ENCODE measurements around the gene TBC1D22B.
"Not testable (repeated sequence)": the region's sequence is repeated elsewhere in the genome, so short reads cannot be mapped to it uniquely, and the experiment has no call there.

The TBC1D22B gene

GRCh38 chr6:37303091-37303660 is 45.6 kb downstream of the TBC1D22B start:
- DNase-seq (ENCODE audit: low spot score), result no peak

GRCh38 chr6:37303891-37304503 is 46.4 kb downstream of the TBC1D22B start:
- DNase-seq (ENCODE audit: low spot score), result peak; percentile 66

- no peak for DNase-seq (ENCODE audit: low spot score)
Measured at GRCh38 chr6:37304766-37305165, 47.2 kb downstream of the TBC1D22B start.

GRCh38 chr6:37305841-37306425 is 48.4 kb downstream of the TBC1D22B start:
- no peak for DNase-seq (ENCODE audit: low spot score)

GRCh38 chr6:37306624-37307222 is 49.2 kb downstream of the TBC1D22B start:
- no peak for DNase-seq (ENCODE audit: low spot score)

- not testable (repeated sequence) for DNase-seq (ENCODE audit: low spot score)
Measured at GRCh38 chr6:37307484-37307883, 49.9 kb downstream of the TBC1D22B start.

- peak; percentile 13 for DNase-seq (ENCODE audit: low spot score)
Measured at GRCh38 chr6:37308069-37308815, 50.7 kb downstream of the TBC1D22B start.

GRCh38 chr6:37309046-37309445 is 51.5 kb downstream of the TBC1D22B start:
- no peak for DNase-seq (ENCODE audit: low spot score)

GRCh38 chr6:37309692-37310091 is 52.1 kb downstream of the TBC1D22B start:
- DNase-seq (ENCODE audit: low spot score), result no peak

GRCh38 chr6:37310966-37311365 is 53.4 kb downstream of the TBC1D22B start:
- DNase-seq (ENCODE audit: low spot score), result no peak

GRCh38 chr6:37311741-37312473 is 54.3 kb downstream of the TBC1D22B start:
- no peak for DNase-seq (ENCODE audit: low spot score)

GRCh38 chr6:37313723-37314486 is 56.3 kb downstream of the TBC1D22B start:
- no peak for DNase-seq (ENCODE audit: low spot score)

- DNase-seq (ENCODE audit: low spot score), result no peak
Measured at GRCh38 chr6:37314487-37315156, 57.0 kb downstream of the TBC1D22B start.

GRCh38 chr6:37315157-37315515 is 57.6 kb downstream of the TBC1D22B start:
- DNase-seq (ENCODE audit: low spot score), result no peak

GRCh38 chr6:37316071-37316470 is 58.5 kb downstream of the TBC1D22B start:
- DNase-seq (ENCODE audit: low spot score), result no peak

GRCh38 chr6:37317312-37318038 is 59.9 kb downstream of the TBC1D22B start:
- DNase-seq (ENCODE audit: low spot score), result no peak

- DNase-seq (ENCODE audit: low spot score), result no peak
Measured at GRCh38 chr6:37319156-37319555, 61.6 kb downstream of the TBC1D22B start.

- no peak for DNase-seq (ENCODE audit: low spot score)
Measured at GRCh38 chr6:37319856-37320480, 62.4 kb downstream of the TBC1D22B start.

- no peak for DNase-seq (ENCODE audit: low spot score)
Measured at GRCh38 chr6:37320646-37321045, 63.1 kb downstream of the TBC1D22B start.
